Thyroid gland (tissue), 4 donors: ENCODE measurements around the gene CCDC197.

Source experiments
- CTCF ChIP-seq, 6 experiments: fragments of 200-600 bp in 3 of 6; fragments of 450-650 bp in 3 of 6; sonication (generic) in 3 of 6; IDR thresholded peaks; one replicate each; pipeline ENCODE4 v1.5.1; 2016 to 2019; ENCODE audit warnings: antibody characterized with exemption in 6 of 6, mild to moderate bottlenecking in 2 of 6, inconsistent platforms in 1 of 6, moderate library complexity in 1 of 6
- POLR2A ChIP-seq, 2 donors: fragments of 450-650 bp; IDR thresholded peaks; one replicate each; pipeline ENCODE4 v1.6.1; 2017; ENCODE audit warnings: antibody characterized with exemption in 2 of 2, mild to moderate bottlenecking in 2 of 2, moderate library complexity in 1 of 2

GRCh38 chr14:93952829-93953228 is 44.3 kb upstream of the CCDC197 start:
- TF ChIP-seq CTCF (IDR thresholded peaks at IDR 0.05) (no peak), POLR2A (IDR thresholded peaks at IDR 0.05) (no peak)
